Ishikawa (cell line): ENCODE data around the gene PPP1CA.

Source experiments
- CEBPB ChIP-seq: IDR thresholded peaks from 2 replicates; pipeline ENCODE4 v1.6.1; 2012
- CREB1 ChIP-seq: IDR thresholded peaks from 2 replicates; pipeline ENCODE4 v1.6.1; 2012; ENCODE audit warnings: low read depth
- EGR1 ChIP-seq: IDR thresholded peaks from 2 replicates; pipeline ENCODE4 v1.6.1; 2012
- EP300 ChIP-seq: IDR thresholded peaks from 2 replicates; pipeline ENCODE4 v1.6.1; 2012; ENCODE audit warnings: borderline replicate concordance
- FOXM1 ChIP-seq: IDR thresholded peaks from 2 replicates; pipeline ENCODE4 v1.6.1; 2012; ENCODE audit warnings: low read depth, borderline replicate concordance
- NFIC ChIP-seq: IDR thresholded peaks from 2 replicates; pipeline ENCODE4 v1.6.1; 2012
- RAD21 ChIP-seq: IDR thresholded peaks from 2 replicates; pipeline ENCODE4 v1.6.1; 2012; ENCODE audit warnings: low read depth
- TAF1 ChIP-seq: IDR thresholded peaks from 2 replicates; pipeline ENCODE4 v1.6.1; 2012; ENCODE audit warnings: low read depth, mild to moderate bottlenecking
- TCF12 ChIP-seq: IDR thresholded peaks from 2 replicates; pipeline ENCODE4 v1.6.1; 2012; ENCODE audit warnings: low read depth
- TEAD4 ChIP-seq: IDR thresholded peaks from 2 replicates; pipeline ENCODE4 v1.6.1; 2012
- YY1 ChIP-seq: IDR thresholded peaks from 2 replicates; pipeline ENCODE4 v1.6.1; 2012; ENCODE audit warnings: low read depth
- ZBTB7A ChIP-seq: IDR thresholded peaks from 2 replicates; pipeline ENCODE4 v1.6.1; 2012; ENCODE audit warnings: low read depth
- TF ChIP-seq, protein P1 (sequence below): IDR thresholded peaks from 2 replicates; pipeline ENCODE4 v1.6.1; 2012; ENCODE audit warnings: low read depth, mild to moderate bottlenecking
- TF ChIP-seq, protein P2 (sequence below): IDR thresholded peaks from 2 replicates; pipeline ENCODE4 v1.6.1; 2012
- TF ChIP-seq, protein P3 (sequence below): IDR thresholded peaks from 2 replicates; pipeline ENCODE4 v1.6.1; 2012

The PPP1CA gene

DNA sequence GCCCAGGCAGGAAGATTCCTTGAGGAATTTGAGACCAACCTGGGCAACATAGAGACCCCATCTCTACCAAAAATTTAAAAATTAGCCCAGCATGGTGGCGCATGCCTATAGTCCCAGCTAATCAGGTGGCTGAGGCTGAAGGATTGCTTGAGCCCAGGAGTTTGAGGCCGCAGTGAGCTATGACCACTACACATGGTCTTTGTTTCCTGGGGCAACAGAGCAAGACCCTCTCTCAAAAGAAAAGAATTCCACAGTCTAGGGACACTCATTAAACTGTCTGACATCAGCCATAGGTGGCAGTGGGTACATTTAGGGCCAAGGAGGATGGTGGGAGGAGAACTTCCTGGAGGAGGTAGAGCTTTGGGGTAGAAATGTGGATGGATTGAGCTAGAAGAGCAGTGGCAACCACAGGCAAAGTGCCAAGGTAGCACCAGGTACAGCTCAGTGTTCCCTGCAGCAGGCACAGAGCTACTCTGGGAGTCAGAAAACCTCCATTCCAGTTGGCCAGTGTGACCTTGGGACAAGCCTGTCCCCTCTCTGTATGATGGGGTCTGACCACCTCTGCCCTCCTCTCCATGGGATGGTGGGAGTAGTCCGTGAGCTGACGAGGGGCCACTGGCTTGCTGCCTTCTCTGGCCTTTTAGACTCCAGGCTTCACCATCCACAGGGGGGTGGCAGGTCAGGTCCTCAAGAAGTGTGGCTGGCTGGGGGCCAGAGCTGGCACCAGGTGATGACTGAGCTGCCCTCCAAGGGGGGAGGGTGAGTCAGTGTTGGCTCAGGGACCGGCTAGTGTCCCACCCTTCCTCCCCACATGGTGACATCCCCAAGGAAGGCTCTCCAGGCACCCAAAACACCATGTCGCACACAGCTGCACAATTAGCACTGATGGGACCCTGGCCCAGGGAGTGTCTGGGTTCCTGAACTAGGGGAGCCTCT is 24.5 kb downstream of the PPP1CA start:
- TF ChIP-seq CEBPB (no peak), EP300 (peak; percentile 42; the same call in 1 of the 2 replicates), NFIC (peak; percentile 77)

DNA sequence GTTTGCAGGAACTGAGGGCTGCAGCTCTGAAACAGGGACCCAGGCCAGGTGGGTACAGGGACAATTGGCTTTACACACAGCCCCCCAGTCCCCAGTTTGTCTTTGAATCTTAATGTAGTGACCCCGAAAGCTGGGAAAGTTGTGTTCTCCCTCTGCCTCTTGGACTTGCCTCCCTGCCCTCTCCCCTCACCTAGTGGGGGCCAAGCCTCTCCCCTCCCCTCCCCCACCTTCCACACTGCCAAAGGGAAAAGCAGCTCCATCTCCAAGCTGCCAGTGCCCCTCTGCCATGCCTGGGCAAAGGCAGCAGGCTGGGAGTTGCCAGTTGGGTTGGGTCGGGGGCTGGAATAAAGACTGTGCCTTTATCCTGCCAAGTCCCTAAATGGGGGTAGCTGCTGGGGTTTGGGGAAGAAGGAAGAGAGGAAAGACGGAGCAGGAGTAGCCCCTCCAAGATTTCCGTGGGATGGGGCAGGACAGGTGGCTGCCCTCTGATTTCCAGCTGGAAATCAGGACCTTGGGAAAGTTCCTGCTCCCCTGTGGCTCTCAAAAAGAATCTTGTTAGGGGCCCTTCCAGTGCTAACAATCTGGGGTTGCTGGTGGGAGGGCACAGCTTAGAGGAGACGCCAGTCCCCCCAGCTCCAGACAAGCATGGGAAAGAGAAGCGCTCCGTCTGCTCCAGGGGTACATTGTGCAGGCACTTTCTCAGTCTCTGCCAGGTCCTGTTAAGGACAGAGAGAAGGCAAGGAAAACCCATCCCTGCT is 25.4 kb downstream of the PPP1CA start:
- TF ChIP-seq NFIC, result no peak
- TF ChIP-seq ZBTB7A, result no peak
- TF ChIP-seq, protein P1, sequence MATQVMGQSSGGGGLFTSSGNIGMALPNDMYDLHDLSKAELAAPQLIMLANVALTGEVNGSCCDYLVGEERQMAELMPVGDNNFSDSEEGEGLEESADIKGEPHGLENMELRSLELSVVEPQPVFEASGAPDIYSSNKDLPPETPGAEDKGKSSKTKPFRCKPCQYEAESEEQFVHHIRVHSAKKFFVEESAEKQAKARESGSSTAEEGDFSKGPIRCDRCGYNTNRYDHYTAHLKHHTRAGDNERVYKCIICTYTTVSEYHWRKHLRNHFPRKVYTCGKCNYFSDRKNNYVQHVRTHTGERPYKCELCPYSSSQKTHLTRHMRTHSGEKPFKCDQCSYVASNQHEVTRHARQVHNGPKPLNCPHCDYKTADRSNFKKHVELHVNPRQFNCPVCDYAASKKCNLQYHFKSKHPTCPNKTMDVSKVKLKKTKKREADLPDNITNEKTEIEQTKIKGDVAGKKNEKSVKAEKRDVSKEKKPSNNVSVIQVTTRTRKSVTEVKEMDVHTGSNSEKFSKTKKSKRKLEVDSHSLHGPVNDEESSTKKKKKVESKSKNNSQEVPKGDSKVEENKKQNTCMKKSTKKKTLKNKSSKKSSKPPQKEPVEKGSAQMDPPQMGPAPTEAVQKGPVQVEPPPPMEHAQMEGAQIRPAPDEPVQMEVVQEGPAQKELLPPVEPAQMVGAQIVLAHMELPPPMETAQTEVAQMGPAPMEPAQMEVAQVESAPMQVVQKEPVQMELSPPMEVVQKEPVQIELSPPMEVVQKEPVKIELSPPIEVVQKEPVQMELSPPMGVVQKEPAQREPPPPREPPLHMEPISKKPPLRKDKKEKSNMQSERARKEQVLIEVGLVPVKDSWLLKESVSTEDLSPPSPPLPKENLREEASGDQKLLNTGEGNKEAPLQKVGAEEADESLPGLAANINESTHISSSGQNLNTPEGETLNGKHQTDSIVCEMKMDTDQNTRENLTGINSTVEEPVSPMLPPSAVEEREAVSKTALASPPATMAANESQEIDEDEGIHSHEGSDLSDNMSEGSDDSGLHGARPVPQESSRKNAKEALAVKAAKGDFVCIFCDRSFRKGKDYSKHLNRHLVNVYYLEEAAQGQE, result no peak
- TF ChIP-seq TAF1, result no peak
- no peak for TF ChIP-seq YY1
- TF ChIP-seq CEBPB, result no peak
- TF ChIP-seq RAD21, result no peak
- no peak for TF ChIP-seq TCF12
- no peak for TF ChIP-seq FOXM1
- no peak for TF ChIP-seq TEAD4
- TF ChIP-seq, protein P2, sequence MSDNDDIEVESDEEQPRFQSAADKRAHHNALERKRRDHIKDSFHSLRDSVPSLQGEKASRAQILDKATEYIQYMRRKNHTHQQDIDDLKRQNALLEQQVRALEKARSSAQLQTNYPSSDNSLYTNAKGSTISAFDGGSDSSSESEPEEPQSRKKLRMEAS, result no peak
- no peak for TF ChIP-seq CREB1
- TF ChIP-seq EP300, result no peak
- TF ChIP-seq, protein P3, sequence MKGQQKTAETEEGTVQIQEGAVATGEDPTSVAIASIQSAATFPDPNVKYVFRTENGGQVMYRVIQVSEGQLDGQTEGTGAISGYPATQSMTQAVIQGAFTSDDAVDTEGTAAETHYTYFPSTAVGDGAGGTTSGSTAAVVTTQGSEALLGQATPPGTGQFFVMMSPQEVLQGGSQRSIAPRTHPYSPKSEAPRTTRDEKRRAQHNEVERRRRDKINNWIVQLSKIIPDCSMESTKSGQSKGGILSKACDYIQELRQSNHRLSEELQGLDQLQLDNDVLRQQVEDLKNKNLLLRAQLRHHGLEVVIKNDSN, result no peak
- no peak for TF ChIP-seq EGR1

DNA sequence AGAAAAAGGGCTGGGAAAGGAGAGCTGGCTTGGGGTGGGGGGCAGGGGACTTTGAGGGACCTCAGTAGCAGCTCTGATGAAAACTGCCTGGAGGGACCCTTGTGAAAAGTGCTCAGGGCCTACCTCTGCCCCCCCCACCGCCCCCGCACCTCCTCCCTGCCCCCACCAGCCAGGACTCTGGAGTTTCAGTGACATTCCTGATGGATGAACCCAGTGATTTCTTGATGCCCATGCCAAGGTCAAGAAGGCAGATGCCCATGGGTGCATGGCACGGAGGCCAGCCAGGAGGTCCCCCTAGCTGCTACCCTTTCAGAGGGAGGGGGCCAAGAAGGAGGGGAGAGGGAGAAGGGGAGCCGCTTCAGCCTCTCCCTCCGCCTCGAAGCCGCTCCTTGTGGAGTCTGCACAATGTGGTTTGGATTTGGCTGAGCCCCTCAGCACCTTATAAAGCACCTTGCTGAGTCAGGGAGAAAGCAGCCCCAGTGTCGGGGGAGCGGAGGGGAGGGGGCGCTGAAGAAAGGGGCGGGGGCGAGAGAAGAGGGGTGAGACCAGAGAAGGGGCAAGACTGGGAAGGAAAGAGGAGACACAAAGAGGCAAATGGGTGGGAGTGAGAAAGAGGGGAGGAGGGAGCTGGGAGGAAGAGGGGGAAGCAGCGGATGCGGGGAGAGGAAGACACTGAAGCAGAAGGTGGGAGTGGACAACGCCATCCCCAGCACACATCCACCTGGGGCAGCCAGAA is 26.2 kb downstream of the PPP1CA start:
- TF ChIP-seq RAD21, result no peak
- TF ChIP-seq CREB1, result no peak
- TF ChIP-seq TEAD4, result no peak
- no peak for TF ChIP-seq CEBPB
- TF ChIP-seq ZBTB7A, result no peak
- TF ChIP-seq NFIC, result no peak

DNA sequence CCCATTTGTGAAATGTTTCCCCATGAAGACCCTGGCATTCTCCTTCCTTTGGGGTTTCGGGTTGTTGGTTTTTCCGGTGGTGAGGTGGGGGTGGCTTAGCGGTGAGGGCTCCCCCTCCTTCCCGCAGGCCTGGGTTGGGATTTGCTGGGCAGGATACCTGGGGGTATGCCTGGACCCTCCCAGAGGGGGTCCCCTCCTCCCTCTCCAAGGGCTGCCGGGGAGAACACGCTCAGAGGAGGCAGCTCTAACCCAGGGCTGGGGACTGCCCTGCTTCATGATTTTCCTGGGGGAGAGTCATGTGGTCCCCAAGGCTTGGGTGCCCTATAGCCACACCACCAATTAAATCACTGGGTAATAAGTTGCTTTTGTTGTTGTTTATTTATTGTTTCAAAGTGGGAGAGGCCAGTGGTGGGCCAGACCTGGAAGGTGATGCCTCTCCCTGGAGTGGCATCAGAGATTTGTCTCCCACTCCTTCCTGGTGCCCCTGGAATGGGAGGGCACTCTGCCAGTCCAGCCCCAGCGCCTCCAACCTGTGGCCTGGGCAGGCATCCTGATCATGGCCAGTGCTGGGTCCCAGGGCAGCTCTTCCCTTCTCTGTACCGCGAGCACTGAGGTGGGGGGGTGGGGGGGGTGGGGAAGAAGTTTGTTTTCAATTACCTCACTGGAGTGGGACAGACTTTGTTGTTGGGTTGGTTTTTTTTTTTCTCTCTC is 26.9 kb downstream of the PPP1CA start:
- TF ChIP-seq ZBTB7A (peak; percentile 73), TEAD4 (no peak), YY1 (0 out of 2 replicates have a peak, but pooled peaks have one; percentile 1)

DNA sequence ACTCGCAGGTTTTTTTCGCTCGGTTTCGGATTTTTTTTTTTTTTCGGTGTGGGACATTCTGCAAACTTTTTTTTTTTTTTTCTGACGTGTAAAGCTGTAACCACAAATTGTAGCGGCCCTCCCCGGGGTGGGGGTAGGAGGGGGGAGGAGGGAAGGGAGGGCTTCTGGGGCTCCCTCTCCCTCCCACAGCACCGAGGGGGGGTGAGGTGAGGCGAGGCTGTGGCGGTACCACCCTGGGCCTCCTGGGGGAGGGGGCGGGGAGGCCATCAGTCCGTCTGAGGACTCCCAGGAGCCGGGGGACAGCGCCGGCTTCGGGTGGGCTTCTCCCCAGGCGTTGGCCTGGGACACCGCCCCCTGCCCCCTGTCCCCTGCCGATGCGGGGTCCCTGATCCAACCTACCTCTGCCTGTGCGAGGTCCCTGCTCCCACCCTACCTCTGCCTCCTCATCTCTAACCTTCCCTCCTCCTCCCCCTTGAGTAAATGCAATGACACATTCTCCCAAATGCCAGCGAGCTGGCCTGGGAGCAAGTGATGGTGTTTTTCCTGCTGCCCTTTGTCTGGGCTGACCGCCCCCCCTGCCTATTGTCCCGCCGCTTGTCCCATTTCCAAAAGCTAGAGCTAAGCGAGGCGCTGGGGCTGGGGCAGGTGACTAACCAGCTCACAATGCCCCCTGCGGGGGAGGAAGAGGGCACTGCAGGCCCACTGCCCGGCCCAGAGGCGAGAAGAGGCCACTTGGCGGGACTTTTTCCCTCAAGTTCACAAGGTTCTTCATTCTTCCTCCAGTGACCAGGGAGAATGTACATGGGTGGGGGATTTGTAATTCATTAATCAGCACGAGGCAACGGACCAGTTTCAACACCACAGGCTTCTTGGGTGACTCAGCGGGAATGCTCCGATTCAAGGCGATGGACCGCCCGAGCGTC is 27.7 kb downstream of the PPP1CA start:
- TF ChIP-seq CEBPB, result peak; percentile 78
- peak; percentile 81; the same call in 1 of the 2 replicates for TF ChIP-seq FOXM1
- TF ChIP-seq EP300, result peak; percentile 88
- TF ChIP-seq RAD21, result no peak
- peak; percentile 24; the same call in 1 of the 2 replicates for TF ChIP-seq TAF1
- 0 out of 2 replicates have a peak, but pooled peaks have one; percentile 39 for TF ChIP-seq YY1
- TF ChIP-seq, protein P1, result no peak
- peak; percentile 88 for TF ChIP-seq ZBTB7A
- TF ChIP-seq, protein P2, result peak; percentile 84
- peak; percentile 90 for TF ChIP-seq TCF12
- TF ChIP-seq, protein P3, result peak; percentile 54; the same call in 1 of the 2 replicates
- peak; percentile 85 for TF ChIP-seq NFIC
- TF ChIP-seq CREB1, result peak; percentile 30; the same call in 1 of the 2 replicates
- TF ChIP-seq EGR1, result peak; percentile 78; the same call in 1 of the 2 replicates
- TF ChIP-seq TEAD4, result peak; percentile 60
